GM19035 (cell line): ENCODE results near the gene ZNF394.
"Not testable (repeated sequence)": the region's sequence is repeated elsewhere in the genome, so short reads cannot be mapped to it uniquely, and the experiment has no call there.

Source experiments
- ATAC-seq: cut with Tn5 transposase; IDR thresholded peaks from one replicate; pipeline ENCODE4 v1.9.1; 2021; ENCODE audit not compliant: unreplicated experiment

Gene ZNF394

GRCh38 chr7:99499721-99500636, at the start of gene ZNF394:
ZNF394 (minus strand) TSS chr7:99500281; CDS start chr7:99500093, 188 bp downstream.
- ATAC-seq, result peak; percentile 44

- not testable (repeated sequence) for ATAC-seq
Observed at GRCh38 chr7:99549545-99549944, 49.5 kb upstream of the ZNF394 start.

DNA sequence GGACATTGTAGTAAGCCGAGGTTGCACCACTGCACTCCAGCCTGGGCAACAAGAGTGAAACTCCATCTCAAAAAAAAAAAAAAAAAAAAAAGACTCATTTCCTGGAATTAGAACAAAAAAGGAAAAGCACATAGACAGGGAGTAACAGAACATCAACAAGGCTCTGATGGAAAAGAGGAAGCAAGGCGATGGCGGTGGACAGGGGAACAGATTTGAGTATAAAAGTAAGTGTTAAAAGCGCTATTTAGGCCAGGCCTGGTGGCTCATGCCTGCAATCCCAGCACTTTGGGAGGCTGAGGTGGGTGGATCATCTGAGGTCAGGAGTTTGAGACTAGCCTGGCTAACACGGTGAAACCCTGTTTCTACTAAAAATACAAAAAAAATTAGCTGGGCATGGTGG, 45.2 kb upstream of the ZNF394 start:
- not testable (repeated sequence) for ATAC-seq

DNA sequence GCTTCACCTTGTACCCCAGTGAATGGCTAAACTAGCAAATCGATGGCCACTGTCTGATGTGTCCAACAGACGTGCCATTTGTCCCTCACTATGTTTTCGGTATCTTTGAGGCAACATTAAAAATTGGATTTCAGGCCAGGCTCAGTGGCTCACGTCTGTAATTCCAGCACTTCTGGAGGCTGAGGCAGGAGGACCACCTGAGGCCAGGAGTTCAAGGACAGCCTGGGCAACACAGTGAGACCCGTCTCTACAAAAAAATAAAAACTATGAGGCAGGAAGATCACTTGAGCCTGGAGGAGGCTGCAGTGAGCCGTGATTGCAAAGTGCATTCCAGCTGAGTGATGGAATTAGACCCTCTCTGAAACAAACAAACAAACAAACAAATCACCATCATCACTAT, 43.8 kb upstream of the ZNF394 start:
- ATAC-seq, result no peak

GRCh38 chr7:99543081-99543671, 43.1 kb upstream of the ZNF394 start:
- no peak for ATAC-seq

GRCh38 chr7:99541212-99541611, 41.1 kb upstream of the ZNF394 start:
- ATAC-seq, result no peak

DNA sequence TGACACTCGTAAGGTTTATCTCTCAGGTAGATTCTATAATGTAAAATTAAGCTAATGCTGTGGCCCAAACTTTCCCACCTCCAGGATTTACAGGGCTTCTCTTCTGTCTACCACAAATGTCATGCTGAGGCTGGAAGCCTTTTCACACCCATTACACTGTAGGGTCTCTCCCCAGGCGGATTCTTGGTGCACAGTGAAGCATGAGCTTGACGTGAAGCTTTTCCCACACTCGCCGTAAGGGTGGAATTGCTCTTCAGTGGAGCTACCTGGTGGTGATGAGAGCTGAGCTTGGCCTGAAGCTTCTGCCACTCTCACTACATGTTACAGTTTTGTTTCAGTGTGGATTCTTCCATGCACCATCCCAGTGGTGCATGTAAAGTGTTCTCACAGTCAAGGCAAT, 40.5 kb upstream of the ZNF394 start:
- ATAC-seq, result no peak

- ATAC-seq, result no peak
Observed at GRCh38 chr7:99539213-99539811, 39.2 kb upstream of the ZNF394 start.

DNA sequence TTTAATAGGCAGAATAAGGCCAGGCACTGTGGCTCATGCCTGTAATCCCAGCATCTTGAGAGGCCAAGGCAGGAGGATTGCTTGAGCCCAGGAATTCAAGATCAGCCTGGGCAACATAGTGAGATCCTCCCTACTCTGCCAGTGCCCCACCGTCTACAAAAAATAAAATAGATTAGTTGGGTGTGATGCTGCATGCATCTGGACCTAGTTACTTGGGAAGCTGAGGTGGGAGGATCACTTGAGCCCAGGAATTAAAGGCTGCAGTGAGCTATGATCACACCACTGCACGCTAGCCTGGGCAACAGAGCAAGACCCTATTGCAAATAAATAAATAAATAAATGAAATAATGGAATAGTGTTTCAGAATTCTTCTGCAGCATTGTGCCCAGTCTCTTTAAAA, 35.6 kb upstream of the ZNF394 start:
- no peak for ATAC-seq

DNA sequence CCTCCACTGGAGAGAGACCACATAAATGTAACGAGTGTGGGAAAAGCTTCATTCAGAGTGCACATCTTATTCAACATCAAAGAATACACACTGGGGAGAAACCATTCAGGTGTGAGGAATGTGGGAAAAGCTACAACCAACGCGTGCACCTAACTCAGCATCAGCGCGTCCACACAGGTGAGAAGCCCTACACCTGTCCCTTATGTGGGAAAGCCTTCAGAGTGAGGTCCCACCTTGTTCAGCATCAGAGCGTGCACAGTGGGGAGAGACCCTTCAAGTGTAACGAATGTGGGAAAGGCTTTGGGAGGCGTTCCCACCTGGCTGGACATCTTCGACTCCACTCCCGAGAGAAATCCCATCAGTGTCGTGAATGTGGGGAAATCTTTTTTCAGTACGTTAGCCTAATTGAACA, 31.3 kb upstream of the ZNF394 start:
- no peak for ATAC-seq

DNA sequence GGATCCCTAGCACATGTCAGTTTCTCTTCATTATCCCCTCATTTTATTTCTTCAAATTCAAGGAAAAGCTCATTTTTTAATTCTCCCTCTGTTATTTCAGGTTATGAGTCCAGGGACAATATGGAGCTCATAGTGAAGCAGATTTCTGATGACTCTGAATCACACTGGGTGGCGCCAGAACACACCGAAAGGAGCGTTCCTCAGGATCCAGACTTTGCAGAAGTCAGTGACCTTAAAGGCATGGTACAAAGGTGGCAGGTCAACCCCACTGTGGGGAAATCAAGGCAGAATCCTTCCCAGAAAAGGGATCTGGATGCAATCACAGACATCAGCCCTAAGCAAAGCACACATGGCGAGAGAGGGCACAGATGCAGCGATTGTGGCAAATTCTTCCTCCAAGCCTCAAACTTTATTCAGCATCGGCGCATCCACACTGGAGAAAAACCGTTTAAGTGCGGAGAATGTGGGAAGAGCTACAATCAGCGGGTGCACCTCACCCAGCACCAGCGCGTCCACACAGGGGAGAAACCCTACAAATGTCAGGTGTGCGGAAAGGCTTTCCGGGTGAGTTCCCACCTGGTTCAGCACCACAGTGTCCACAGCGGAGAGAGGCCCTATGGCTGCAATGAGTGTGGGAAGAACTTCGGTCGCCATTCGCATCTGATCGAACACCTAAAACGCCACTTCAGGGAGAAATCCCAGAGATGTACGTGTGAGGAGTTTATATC, 25.8 kb upstream of the ZNF394 start:
- no peak for ATAC-seq

DNA sequence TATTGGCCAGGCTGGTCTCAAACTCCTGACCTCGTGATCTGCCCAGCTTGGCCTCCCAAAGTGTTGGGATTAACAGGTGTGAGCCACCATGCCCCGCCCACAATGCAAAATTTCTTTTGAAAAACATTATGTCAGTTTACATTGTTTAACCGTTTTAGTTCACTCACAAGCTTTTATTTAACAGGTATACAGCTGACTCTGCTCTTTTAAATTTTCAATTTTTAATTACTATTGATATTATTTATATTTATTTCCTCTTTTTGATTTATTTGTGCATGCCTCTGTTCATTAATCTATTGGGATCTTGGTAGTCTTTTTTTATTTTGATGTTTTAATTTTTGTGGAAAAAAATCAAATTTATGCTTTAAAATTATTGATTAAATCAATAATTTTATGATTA, 21.3 kb upstream of the ZNF394 start:
- no peak for ATAC-seq

GRCh38 chr7:99514050-99514449, 14.0 kb upstream of the ZNF394 start:
- no peak for ATAC-seq

GRCh38 chr7:99505324-99505662, 5.2 kb upstream of the ZNF394 start:
- peak; percentile 8 for ATAC-seq

DNA sequence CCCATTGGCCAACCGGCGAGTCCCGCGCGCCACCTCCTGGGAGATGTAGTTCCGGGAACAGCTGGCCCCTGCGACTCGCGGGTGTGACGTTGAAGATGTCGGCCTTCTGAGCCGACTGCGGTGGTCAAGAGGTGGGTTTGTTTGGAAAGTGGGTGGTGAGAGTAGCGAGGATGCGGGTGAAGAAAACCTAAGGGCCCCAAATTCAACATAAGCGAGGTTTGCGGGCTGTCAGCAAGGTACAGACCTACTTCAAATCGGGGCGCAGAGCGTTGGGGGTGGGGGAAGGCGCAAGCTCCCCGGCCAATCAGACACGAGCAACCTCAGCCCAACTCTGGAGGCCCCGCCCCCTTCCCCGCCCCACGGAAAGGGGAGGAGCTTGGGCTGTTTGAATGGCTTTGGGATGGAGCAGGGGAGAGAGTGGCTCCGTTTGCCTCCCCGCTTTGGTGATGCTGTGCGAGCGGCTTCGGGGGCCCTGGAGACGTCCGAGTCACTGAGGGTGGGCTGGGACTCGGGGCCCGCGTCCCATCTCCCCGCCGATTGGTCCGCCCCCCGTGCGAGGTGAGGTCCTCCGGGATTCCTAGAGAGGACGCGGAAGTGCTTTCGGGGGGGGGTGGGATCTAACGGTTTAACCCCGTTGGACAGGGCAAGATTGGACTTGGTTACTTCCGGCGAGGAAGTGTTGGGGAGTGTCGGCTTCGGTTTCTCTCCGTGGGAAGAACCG, 4.7 kb upstream of the ZNF394 start, which contains the start of gene ZKSCAN5:
ZKSCAN5 (plus strand) TSS at position 60 of the 721 bp plus-strand sequence. CDS start 1,383 bp downstream, outside the sequence.
- ATAC-seq, result peak; percentile 74

- no peak for ATAC-seq
Observed at GRCh38 chr7:99504281-99504602, 4.2 kb upstream of the ZNF394 start.

DNA sequence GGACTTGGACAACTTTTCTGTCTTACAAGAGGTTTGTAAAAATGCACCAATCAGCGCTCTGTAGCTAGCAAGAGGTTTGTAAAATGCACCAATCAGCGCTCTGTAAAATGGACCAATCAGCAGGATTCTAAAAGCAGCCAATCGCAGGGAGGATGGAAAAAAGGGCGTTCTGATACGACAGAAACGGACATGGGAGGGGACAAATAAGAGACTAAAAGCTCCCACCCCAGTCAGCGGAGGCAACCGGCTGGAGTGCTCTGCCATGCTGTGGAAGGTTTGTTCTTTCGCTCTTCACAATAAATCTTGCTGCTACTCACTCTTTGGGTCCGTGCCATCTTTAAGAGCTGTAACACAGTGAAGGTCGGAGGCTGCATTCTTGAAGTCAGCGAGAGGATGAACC, 1.2 kb upstream of the ZNF394 start:
- not testable (repeated sequence) for ATAC-seq

DNA sequence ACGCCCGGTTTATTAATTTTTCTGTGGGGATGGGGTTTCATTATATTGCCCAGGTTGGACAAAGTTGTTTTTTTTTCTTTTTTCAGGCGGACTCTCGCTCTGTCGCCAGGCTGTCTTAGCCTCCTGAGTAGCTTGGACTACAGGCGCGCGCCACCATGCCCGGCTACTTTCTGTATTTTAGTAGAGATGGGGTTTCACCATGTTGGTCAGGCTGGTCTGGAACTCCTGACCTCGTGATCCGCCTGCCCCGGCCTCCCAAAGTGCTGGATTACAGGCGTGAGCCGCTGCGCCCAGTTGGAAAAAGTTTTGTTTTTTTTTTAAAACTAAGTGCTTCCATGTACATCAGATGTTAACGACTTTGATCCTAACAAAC, 542 bp upstream of the ZNF394 start:
- ATAC-seq, result no peak

DNA sequence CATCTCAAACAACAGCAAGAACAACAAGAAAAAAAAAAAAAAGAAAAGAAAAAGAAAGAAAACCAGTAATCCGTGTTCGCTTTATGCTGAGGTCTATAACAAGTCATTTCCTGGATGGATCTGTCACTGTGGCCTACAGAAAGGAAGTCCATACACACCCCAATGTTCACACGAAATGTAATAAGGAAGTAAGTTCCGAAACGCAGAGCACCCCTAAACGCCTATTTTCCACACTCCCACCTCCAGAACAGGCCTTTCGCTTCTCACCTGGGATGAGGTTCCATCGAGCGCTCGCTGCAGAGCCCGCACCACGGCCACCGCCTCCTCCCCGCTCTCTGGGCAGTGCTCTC, 735 bp downstream of the ZNF394 start:
- peak; percentile 14 for ATAC-seq

DNA sequence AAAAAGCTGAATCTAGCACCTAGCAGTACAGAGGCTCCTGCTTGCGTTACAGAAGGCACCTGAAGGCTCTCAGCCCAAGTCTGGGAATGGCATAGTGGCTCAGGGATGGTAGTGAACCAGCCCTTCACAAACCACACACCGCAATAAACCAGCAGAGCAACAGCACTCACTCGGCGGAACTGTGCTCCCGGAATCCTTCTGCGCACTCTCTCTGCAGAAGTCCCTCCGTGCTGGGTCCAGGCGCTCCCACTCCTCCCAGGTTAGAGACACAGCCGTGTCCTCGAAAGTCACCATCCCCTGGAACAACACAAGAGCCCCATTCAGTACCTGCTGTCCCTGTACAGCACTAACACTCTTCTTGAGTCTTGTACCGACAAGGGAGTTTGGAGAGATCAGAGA, 1.5 kb downstream of the ZNF394 start:
- ATAC-seq, result no peak
